DMS 273 (cell line): ENCODE measurements around the gene POLR3F.
"Not testable (repeated sequence)": the region's sequence is repeated elsewhere in the genome, so short reads cannot be mapped to it uniquely, and the experiment has no call there.

Experiments
- DNase-seq: peaks from one replicate; lab custom pipeline; 2025; ENCODE audit not compliant: unreplicated experiment; lab: John Stamatoyannopoulos, UW

The POLR3F gene, protein sequence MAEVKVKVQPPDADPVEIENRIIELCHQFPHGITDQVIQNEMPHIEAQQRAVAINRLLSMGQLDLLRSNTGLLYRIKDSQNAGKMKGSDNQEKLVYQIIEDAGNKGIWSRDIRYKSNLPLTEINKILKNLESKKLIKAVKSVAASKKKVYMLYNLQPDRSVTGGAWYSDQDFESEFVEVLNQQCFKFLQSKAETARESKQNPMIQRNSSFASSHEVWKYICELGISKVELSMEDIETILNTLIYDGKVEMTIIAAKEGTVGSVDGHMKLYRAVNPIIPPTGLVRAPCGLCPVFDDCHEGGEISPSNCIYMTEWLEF

GRCh38 chr20:18466894-18467730 is at the start of gene POLR3F, which contains the start of gene DZANK1:
Gene POLR3F (plus strand): TSS chr20:18467390. CDS start chr20:18467507, 117 bp downstream.
Gene DZANK1 (minus strand): TSS chr20:18467030. CDS start chr20:18465358, 1,672 bp downstream.
- DNase-seq, result peak; percentile 99

- no peak for DNase-seq
Observed at GRCh38 chr20:18421608-18422007, 45.6 kb upstream of the POLR3F start.

GRCh38 chr20:18427214-18427613 is 40.0 kb upstream of the POLR3F start:
- no peak for DNase-seq

GRCh38 chr20:18428490-18429173 is 38.6 kb upstream of the POLR3F start:
- DNase-seq, result peak; percentile 16

DNA sequence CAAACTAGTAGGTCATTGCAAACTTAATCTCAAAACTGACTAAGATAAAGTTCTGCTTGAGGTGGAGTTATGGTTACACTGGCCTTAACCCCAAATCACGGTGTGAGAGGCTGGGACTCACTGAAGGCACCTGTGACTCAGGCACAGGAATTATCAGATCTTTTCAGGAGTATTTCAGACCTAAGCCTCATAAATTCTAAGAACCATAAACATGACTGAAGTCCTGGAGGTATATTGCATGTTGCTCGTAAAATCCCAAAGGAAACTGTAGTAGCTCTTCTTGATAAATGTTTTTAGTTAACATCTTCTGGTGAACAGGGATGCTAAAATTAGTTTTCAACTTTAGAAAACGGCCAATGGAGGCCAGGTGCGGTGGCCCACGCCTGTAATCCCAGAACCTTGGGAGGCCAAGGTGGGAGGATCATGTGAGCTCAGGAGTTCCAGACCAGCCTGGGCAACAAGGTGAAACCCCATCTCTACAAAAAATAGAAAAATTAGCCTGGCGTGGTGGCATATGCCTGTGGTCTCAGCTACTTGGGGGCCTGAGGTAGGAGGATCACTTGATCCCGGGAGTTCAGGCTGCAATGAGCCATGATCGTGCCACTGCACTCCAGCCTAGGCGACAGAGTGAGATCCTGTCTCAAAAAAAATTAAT is 36.9 kb upstream of the POLR3F start:
- no peak for DNase-seq

GRCh38 chr20:18431206-18431605 is 36.0 kb upstream of the POLR3F start:
- no peak for DNase-seq

DNA sequence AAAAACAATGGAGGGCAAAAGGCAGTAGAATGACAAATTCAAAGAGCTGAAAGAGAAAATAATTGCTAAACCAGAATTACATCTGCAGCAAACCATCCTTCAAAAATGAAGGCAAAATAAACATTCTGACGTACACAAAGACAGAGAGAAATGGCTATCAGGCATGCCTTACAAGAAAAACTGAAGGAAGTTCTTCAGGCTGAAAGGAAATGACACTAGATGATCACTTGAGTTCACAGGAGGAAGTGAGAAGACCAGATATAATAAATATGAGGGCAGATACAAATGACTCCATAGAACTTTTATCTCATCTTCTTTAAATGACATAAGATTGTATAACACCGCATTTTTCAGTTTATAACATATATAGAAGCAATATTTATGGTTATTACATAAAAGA is 30.3 kb upstream of the POLR3F start:
- no peak for DNase-seq

DNA sequence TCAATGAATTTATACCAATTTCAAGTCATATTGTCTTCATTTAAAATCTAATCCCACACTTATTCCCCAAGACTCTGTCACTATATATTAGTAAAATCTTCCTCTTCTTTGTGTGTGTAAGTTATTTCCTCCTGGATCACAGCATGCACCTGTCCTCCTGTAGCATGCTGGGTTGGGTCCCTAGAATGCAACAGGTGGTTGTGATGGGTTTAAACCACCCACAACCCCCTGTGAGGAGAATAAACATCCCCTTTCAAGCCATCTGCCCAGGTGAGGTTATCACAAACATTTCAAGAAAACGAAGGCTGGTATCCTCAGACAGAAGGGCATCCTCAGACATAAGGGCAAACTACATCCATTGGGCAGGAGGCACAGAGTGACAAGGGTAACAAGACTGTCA is 26.8 kb upstream of the POLR3F start:
- DNase-seq, result no peak

- DNase-seq, result peak; percentile 81
Observed at GRCh38 chr20:18443886-18444285, 23.3 kb upstream of the POLR3F start.

- no peak for DNase-seq
Observed at GRCh38 chr20:18456600-18456999, 10.6 kb upstream of the POLR3F start.

DNA sequence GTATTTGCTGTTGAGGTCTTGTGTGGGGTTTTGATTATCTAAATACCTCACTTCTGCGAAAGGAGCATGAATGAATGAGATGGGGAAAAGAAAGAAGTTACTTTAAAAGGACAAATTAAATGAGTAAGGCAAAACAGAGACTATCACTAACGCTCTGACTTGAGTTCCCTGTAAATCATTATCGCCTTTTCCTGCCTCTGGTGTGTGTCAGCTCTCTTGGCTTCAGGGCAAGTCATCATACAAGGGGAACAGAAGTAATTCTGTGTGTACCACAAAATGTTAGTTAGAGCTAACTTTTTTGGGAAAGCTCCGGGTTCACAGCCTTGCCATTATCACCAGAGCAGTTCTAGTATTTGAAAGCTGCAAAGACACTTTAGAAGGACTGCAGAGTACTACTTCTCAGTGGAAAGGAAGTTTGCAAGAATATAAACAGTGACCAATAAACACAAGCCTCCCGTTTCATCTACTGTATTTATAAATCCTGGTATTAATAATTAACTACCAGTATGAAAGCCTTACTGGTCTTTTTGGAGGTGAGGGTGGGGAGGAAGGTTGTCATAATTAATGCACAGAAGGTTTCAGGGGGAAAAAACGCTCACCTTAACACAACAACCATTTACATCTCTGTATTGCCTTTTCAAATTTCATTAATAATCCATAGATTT is 1.5 kb upstream of the POLR3F start:
- no peak for DNase-seq

DNA sequence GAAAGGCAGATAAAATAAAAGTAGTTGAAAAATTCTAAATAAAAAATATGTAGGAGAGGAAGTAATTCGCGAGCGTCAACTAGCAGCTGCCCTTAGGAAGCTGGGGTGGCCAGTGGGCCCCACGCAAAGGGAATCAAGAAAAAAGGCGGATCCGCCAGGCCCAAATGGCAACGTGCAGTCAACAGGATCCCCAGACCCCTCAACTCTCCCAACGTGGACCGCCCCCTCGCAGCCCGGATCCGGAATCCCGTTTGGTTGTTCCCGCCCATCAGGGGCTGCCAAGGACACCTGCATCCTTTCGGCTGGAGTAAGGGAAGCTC is 656 bp upstream of the POLR3F start:
- DNase-seq, result peak; percentile 96

DNA sequence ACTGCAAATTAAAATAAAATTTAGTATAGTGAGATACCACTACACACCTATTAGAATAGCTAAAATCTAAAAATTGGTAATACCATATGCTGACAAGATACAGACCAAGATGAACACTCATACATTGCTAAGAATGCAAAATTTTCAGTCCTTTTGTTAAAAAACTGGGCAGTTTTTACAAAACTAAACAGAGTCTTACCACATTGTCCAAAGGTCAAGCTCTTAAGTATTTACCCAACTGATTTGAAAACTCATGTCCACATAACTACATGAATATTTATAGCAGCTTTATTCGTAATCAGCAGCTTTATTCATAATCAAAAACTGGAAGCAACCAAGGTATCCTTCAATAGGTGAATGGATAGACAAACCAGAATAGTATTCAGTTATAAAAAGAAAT is 10.0 kb downstream of the POLR3F start:
- DNase-seq, result no peak

GRCh38 chr20:18477821-18478220 is 10.6 kb downstream of the POLR3F start:
- DNase-seq, result no peak

- DNase-seq, result no peak
Observed at GRCh38 chr20:18481596-18481995, 14.4 kb downstream of the POLR3F start.

- no peak for DNase-seq
Observed at GRCh38 chr20:18488301-18488700, 21.1 kb downstream of the POLR3F start.

DNA sequence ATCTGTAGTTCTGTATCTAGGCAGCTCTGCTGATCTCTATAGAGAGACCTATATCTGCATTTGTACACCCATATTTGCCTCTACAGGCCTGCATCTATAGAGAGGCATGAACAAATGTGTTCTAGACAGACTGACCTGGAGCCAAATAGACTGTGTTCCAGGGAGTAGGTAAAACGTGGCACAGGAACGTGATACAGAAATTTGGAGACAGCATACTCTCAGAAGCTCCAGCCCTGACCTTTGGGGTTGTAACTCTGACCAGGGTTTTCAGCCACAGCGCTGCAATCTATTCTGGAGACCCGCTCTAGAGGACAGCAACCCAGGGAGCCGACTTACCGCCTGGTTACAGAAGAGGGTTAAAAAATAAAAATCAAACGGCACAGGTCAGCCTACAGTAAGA is 28.9 kb downstream of the POLR3F start:
- peak; percentile 60 for DNase-seq

DNA sequence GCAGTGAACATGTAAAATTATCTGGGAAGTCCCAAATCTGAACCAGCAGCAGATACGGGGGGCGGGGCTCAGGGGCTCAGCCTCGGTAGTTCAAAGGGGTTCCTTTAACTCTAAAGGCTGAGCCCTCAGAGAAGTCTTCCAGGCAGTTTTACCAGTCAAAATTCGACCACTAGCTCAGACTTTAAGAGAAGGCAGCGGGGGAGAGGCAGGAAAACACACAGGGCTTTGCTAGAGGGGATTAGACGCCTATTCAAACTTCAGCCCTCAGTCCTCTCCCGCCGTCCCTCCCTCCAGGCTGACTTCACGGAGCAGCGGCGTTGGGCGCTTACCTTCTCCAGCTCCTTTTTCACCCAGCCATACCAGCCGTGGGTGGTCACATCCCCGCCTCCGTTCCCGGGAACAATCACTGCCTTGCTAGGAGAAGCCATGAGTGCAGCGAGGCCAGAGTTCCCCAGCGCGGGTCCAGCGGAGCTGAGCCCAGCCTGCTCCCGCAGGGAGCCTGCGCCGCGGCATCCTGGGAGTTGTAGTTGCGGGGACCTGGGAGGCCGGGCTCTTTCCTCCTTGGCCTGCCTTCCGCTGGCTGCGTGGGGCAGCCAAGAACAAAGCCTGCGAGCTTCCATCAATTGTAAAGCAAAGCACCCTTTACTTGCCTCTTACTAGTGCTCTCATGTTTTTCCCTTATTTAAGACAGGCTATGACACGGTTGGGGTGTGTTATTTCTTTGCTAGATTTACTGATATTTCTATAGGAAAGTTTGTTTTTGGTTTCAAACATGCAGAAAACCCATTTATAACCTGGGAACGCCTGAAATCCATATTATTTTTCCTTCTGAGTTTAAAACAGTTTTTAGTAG is 29.8 kb downstream of the POLR3F start, which contains the start of gene RBBP9:
RBBP9 (minus strand) TSS at position 486 of the 853 bp plus-strand sequence; CDS start at position 428, 58 bp downstream.
- DNase-seq, result peak; percentile 94

DNA sequence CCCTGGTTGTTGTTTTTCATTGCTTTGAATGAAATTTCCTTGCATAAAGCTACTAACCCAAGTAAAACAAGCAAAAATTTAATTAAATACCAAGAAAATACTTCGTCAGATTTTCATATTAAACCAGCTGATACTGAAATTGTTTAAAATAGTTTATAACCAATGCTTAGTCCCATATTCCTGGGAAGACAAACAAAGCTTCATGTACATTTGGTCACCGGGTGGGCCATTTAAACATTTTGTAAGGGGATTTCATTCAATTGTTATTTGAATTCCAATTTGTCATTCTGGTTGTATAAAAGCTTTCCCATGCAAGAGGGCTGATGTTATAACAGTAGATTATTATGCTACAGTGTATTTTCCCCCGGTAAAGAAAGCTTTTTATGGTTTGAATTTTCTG is 30.4 kb downstream of the POLR3F start:
- DNase-seq, result no peak

GRCh38 chr20:18501672-18502071 is 34.5 kb downstream of the POLR3F start:
- not testable (repeated sequence) for DNase-seq
